Spleen (tissue), 11 donors: ENCODE data around the gene GLP1R. TPM values are rescaled to one million over a fixed set of nuclear protein-coding genes. Genes with fewer than 3 reads are reported as not detected.

Experiments
- DNase-seq: peaks from one replicate; pipeline ENCODE4 v3.0.0-alpha.2; 2020
- H3K27ac ChIP-seq, 8 donors: fragments of 200-600 bp; sonication (generic) in 7 of 8; 1 replicate in 4 of 8; 2 replicates in 4 of 8; pipeline versions ENCODE4 v1.5.0 to v1.8.0; 2016 to 2021; ENCODE audit warnings: inconsistent platforms in 4 of 8, mild to moderate bottlenecking in 4 of 8, moderate library complexity in 1 of 8
- H3K27me3 ChIP-seq, 7 donors: fragments of 200-600 bp; sonication (generic) in 6 of 7; replicated peaks in 1 of 7; 1 replicate in 4 of 7; 2 replicates in 3 of 7; pipeline versions ENCODE4 v1.5.0 to v1.8.0; 2016 to 2021; ENCODE audit warnings: inconsistent platforms in 3 of 7, mild to moderate bottlenecking in 1 of 7
- H3K36me3 ChIP-seq, 6 donors: fragments of 200-600 bp; sonication (generic) in 5 of 6; 1 replicate in 4 of 6; 2 replicates in 2 of 6; pipeline versions ENCODE4 v1.5.0 to v1.8.0; 2016 to 2021; ENCODE audit warnings: inconsistent platforms in 2 of 6
- H3K4me1 ChIP-seq, 6 donors: fragments of 200-600 bp; sonication (generic) in 5 of 6; 1 replicate in 3 of 6; 2 replicates in 3 of 6; pipeline versions ENCODE4 v1.5.0 to v1.8.0; 2016 to 2021; ENCODE audit warnings: inconsistent platforms in 3 of 6
- H3K4me3 ChIP-seq, 8 donors: fragments of 200-600 bp; sonication (generic) in 7 of 8; 1 replicate in 4 of 8; 2 replicates in 4 of 8; pipeline versions ENCODE4 v1.5.0 to v1.8.0; 2016 to 2021; ENCODE audit warnings: inconsistent platforms in 4 of 8, mild to moderate bottlenecking in 4 of 8, moderate library complexity in 2 of 8
- H3K9me3 ChIP-seq, 8 donors: fragments of 200-600 bp; sonication (generic) in 7 of 8; 1 replicate in 4 of 8; 2 replicates in 4 of 8; pipeline versions ENCODE4 v1.5.0 to v1.8.0; 2016 to 2021; ENCODE audit warnings: inconsistent platforms in 4 of 8
- CTCF ChIP-seq, 11 experiments: fragments of 200-600 bp in 7 of 11; fragments of 450-650 bp in 4 of 11; sonication (generic) in 4 of 11; IDR thresholded peaks in 8 of 11; conservative IDR thresholded peaks in 3 of 11; 1 replicate in 7 of 11; 2 replicates in 4 of 11; pipeline versions ENCODE4 v1.4.0 to v1.8.0; 2016 to 2021; ENCODE audit warnings: antibody characterized with exemption in 11 of 11, inconsistent platforms in 4 of 11, mild to moderate bottlenecking in 1 of 11
- POLR2A ChIP-seq, 3 donors: fragments of 450-650 bp; IDR thresholded peaks; one replicate each; pipeline ENCODE4 v1.5.1; 2017; ENCODE audit warnings: antibody characterized with exemption in 3 of 3, mild to moderate bottlenecking in 1 of 3
- POLR2AphosphoS5 ChIP-seq, 3 donors: sonication (generic); formaldehyde crosslinking; IDR thresholded peaks; one replicate each; pipeline ENCODE4 v1.5.1; 2017; ENCODE audit warnings: antibody characterized with exemption in 3 of 3
- WGBS, 5 donors: extraction: QIAGEN DNeasy Blood & Tissue Kit in 3 of 5; methylation state at CpG; one replicate each; pipeline versions ENCODE4 v1.1.5 to v1.1.7; 2013 to 2018; 5-methylcytosine and 5-hydroxymethylcytosine counted together
- intact Hi-C: fragments of 100-400 bp; cut with DNase I; formaldehyde crosslinking; loops from one replicate; pipeline ENCODE4 v1.15.0; 2023; ENCODE audit warnings: low total_unique reads
- polyA plus RNA-seq, 3 donors: library from polyadenylated mRNA; stranded (reverse); fragments of 200-250 nt; gene quantifications; one replicate each; pipeline ENCODE4 v1.2.1, GENCODE V29; 2013
- total RNA-seq, 7 donors: library from RNA; depleted of rRNA in 3 of 7; stranded (reverse); fragments of >200 nt in 3 of 7; fragmentation: NEBNext Ultra II Directional in 4 of 7; extraction: Animal tissue kit (Norgen Biotek cat#: 25700) in 4 of 7; gene quantifications; one replicate each; pipeline versions ENCODE4 v1.1.0 to v1.2.1, GENCODE V29; 2016 to 2021
- donor health status: healthy with polysubstance abuse.
- donor health status: DM: no; HTN: no; CAD: no; lungs with moderate emphysema.
- donor health status: DM: no; HTN: no; CAD: no.
- donor health status: Bipolar disorder and iron deficiency.
- donor health status: healthy.
- donor health status: DM: no; HTN: no; CAD: no.
- donor health status: DM: yes; HTN: yes; CAD: no.

GLP1R gene
- total and polyA plus RNA-seq, 10 donors: 0.11 TPM; not detected in 9

- H3K4me1 ChIP-seq: no peaks in the 10 kb centered on the region
- no peak for DNase-seq
- WGBS, 5 donors: 14 to 47% (median 22%) methylated on average over 2 of the region's 2 CpGs
- no peaks in the 10 kb centered on the region for H3K36me3 ChIP-seq
- no peak overlapping the region for H3K4me3 ChIP-seq
- no peak overlapping the region for H3K27ac ChIP-seq
- peaks cover 0 to 25% (median 0%) of the 10 kb centered on the region in 7 donors for H3K27me3 ChIP-seq
- intact Hi-C loops: no loop called here
- TF ChIP-seq POLR2A (IDR thresholded peaks at IDR 0.05): no peak
- TF ChIP-seq CTCF (IDR thresholded peaks at IDR 0.05 in 8 of 11, conservative IDR thresholded peaks at IDR 0.05 in 3 of 11): no peak
- TF ChIP-seq POLR2AphosphoS5 (IDR thresholded peaks at IDR 0.05): no peak
- peaks cover 0 to 34% (median 22%) of the 10 kb centered on the region in 8 donors for H3K9me3 ChIP-seq
Measured at GRCh38 chr6:39137245-39137644, 88.7 kb downstream of the GLP1R start.

Other genes starting within 250 kb of the GLP1R start
- 10 to 100 TPM in 6 of 7 donors, 1 to 10 TPM in 1; 8.1 to 14.2 (median 13.5) TPM for gene SAYSD1, start 66.4 kb downstream of the GLP1R start, total RNA-seq
- 10 to 100 TPM; 12.8 to 13.6 (median 12.9) TPM for gene SAYSD1, start 66.4 kb downstream of the GLP1R start, polyA plus RNA-seq
- gene KCNK5, start 180.7 kb downstream of the GLP1R start, total RNA-seq: 1 to 10 TPM; 1.5 to 5.9 (median 4.2) TPM
- 1 to 10 TPM in 1 of 3 donors, under 1 TPM in 2; 0.52 to 1.6 (median 0.96) TPM for gene KCNK5, start 180.7 kb downstream of the GLP1R start, polyA plus RNA-seq